ENCODE data around the gene PRDM16.

The PRDM16 gene

GRCh38 chr1:3295846-3296245, 226.8 kb downstream of the PRDM16 start:
- H3K4me3 Mint-ChIP-seq: no peak overlapping the region
- no peak overlapping the region for H3K27ac Mint-ChIP-seq
- no peaks in the 10 kb centered on the region for H3K27me3 Mint-ChIP-seq
- no peaks in the 10 kb centered on the region for H3K9me3 Mint-ChIP-seq
- no peaks in the 10 kb centered on the region for H3K36me3 Mint-ChIP-seq (ENCODE audit: low read depth)
- H3K4me1 Mint-ChIP-seq (ENCODE audit: low read depth): no peaks in the 10 kb centered on the region
- intact Hi-C loops (cut with micrococcal nuclease): no loop called here

- Mint-ChIP-seq H3K27me3 (no peaks in the 10 kb centered on the region), H3K9me3 (no peaks in the 10 kb centered on the region), H3K27ac (no peak overlapping the region), H3K4me1 (ENCODE audit: low read depth) (no peaks in the 10 kb centered on the region), H3K4me3 (no peak overlapping the region), H3K36me3 (ENCODE audit: low read depth) (no peaks in the 10 kb centered on the region)
- intact Hi-C loops (cut with micrococcal nuclease): no loop called here
Measured at GRCh38 chr1:3296326-3296725, 227.3 kb downstream of the PRDM16 start.

GRCh38 chr1:3296826-3297225, 227.8 kb downstream of the PRDM16 start:
- Mint-ChIP-seq H3K36me3 (ENCODE audit: low read depth) (no peaks in the 10 kb centered on the region), H3K4me3 (no peak overlapping the region), H3K4me1 (ENCODE audit: low read depth) (no peaks in the 10 kb centered on the region), H3K27ac (no peak overlapping the region), H3K27me3 (no peaks in the 10 kb centered on the region), H3K9me3 (no peaks in the 10 kb centered on the region)
- intact Hi-C loops (cut with micrococcal nuclease): no loop called here

GRCh38 chr1:3297756-3298155, 228.8 kb downstream of the PRDM16 start:
- Mint-ChIP-seq H3K9me3 (no peaks in the 10 kb centered on the region), H3K4me1 (ENCODE audit: low read depth) (no peaks in the 10 kb centered on the region), H3K36me3 (ENCODE audit: low read depth) (no peaks in the 10 kb centered on the region), H3K4me3 (no peak overlapping the region), H3K27me3 (no peaks in the 10 kb centered on the region), H3K27ac (no peak overlapping the region)
- intact Hi-C loops (cut with micrococcal nuclease): no loop called here

GRCh38 chr1:3298197-3298596, 229.2 kb downstream of the PRDM16 start:
- H3K36me3 Mint-ChIP-seq (ENCODE audit: low read depth): no peaks in the 10 kb centered on the region
- no peaks in the 10 kb centered on the region for H3K27me3 Mint-ChIP-seq
- no peak overlapping the region for H3K27ac Mint-ChIP-seq
- H3K9me3 Mint-ChIP-seq: no peaks in the 10 kb centered on the region
- intact Hi-C loops (cut with micrococcal nuclease): no loop called here
- no peak overlapping the region for H3K4me3 Mint-ChIP-seq
- H3K4me1 Mint-ChIP-seq (ENCODE audit: low read depth): no peaks in the 10 kb centered on the region

GRCh38 chr1:3304246-3304645, 235.2 kb downstream of the PRDM16 start:
- no peaks in the 10 kb centered on the region for H3K9me3 Mint-ChIP-seq
- H3K4me1 Mint-ChIP-seq (ENCODE audit: low read depth): peaks cover 9% of the 10 kb centered on the region
- no peak overlapping the region for H3K4me3 Mint-ChIP-seq
- intact Hi-C loops (cut with micrococcal nuclease): no loop called here
- no peak overlapping the region for H3K27ac Mint-ChIP-seq
- no peaks in the 10 kb centered on the region for H3K36me3 Mint-ChIP-seq (ENCODE audit: low read depth)
- no peaks in the 10 kb centered on the region for H3K27me3 Mint-ChIP-seq

- intact Hi-C loops (cut with micrococcal nuclease): no loop called here
- Mint-ChIP-seq H3K4me1 (ENCODE audit: low read depth) (peaks cover 9% of the 10 kb centered on the region), H3K36me3 (ENCODE audit: low read depth) (no peaks in the 10 kb centered on the region), H3K4me3 (no peak overlapping the region), H3K27me3 (no peaks in the 10 kb centered on the region), H3K9me3 (no peaks in the 10 kb centered on the region), H3K27ac (no peak overlapping the region)
Measured at GRCh38 chr1:3304692-3305091, 235.7 kb downstream of the PRDM16 start.

- H3K36me3 Mint-ChIP-seq (ENCODE audit: low read depth): no peaks in the 10 kb centered on the region
- H3K27ac Mint-ChIP-seq: no peak overlapping the region
- no peaks in the 10 kb centered on the region for H3K9me3 Mint-ChIP-seq
- no peak overlapping the region for H3K4me3 Mint-ChIP-seq
- peaks cover 9% of the 10 kb centered on the region for H3K4me1 Mint-ChIP-seq (ENCODE audit: low read depth)
- no peaks in the 10 kb centered on the region for H3K27me3 Mint-ChIP-seq
- intact Hi-C loops (cut with micrococcal nuclease): no loop called here
Measured at GRCh38 chr1:3305156-3305555, 236.2 kb downstream of the PRDM16 start.

GRCh38 chr1:3306583-3307291, 237.7 kb downstream of the PRDM16 start:
- Mint-ChIP-seq H3K36me3 (ENCODE audit: low read depth) (no peaks in the 10 kb centered on the region), H3K27ac (no peak overlapping the region), H3K9me3 (no peaks in the 10 kb centered on the region), H3K27me3 (no peaks in the 10 kb centered on the region), H3K4me1 (ENCODE audit: low read depth) (peaks cover 9% of the 10 kb centered on the region), H3K4me3 (no peak overlapping the region)
- intact Hi-C loops (cut with micrococcal nuclease): no loop called here

- no peaks in the 10 kb centered on the region for H3K36me3 Mint-ChIP-seq (ENCODE audit: low read depth)
- H3K4me3 Mint-ChIP-seq: no peak overlapping the region
- intact Hi-C loops (cut with micrococcal nuclease): no loop called here
Measured at GRCh38 chr1:3307359-3307758, 238.4 kb downstream of the PRDM16 start.

GRCh38 chr1:3308053-3308452, 239.1 kb downstream of the PRDM16 start:
- H3K4me3 Mint-ChIP-seq: no peak overlapping the region
- no peaks in the 10 kb centered on the region for H3K9me3 Mint-ChIP-seq
- H3K4me1 Mint-ChIP-seq (ENCODE audit: low read depth): peaks cover 15% of the 10 kb centered on the region
- peaks cover 9% of the 10 kb centered on the region for H3K27me3 Mint-ChIP-seq
- intact Hi-C loops (cut with micrococcal nuclease): no loop called here
- no peaks in the 10 kb centered on the region for H3K36me3 Mint-ChIP-seq (ENCODE audit: low read depth)
- no peak overlapping the region for H3K27ac Mint-ChIP-seq

More at GRCh38 chr1:3307359-3307758, 238.4 kb downstream of the PRDM16 start:
- Mint-ChIP-seq H3K27me3 (peaks cover 2% of the 10 kb centered on the region), H3K4me1 (ENCODE audit: low read depth) (peaks cover 9% of the 10 kb centered on the region), H3K9me3 (no peaks in the 10 kb centered on the region), H3K27ac (no peak overlapping the region)

GRCh38 chr1:3310718-3311400, 241.9 kb downstream of the PRDM16 start:
- Mint-ChIP-seq H3K4me3 (no peak overlapping the region), H3K9me3 (no peaks in the 10 kb centered on the region), H3K36me3 (ENCODE audit: low read depth) (no peaks in the 10 kb centered on the region), H3K27ac (no peak overlapping the region), H3K27me3 (peaks cover 31% of the 10 kb centered on the region), H3K4me1 (ENCODE audit: low read depth) (peaks cover 22% of the 10 kb centered on the region)
- intact Hi-C loops (cut with micrococcal nuclease): no loop called here

GRCh38 chr1:3311711-3312110, 242.7 kb downstream of the PRDM16 start:
- intact Hi-C loops (cut with micrococcal nuclease): no loop called here
- H3K4me1 Mint-ChIP-seq (ENCODE audit: low read depth): peaks cover 25% of the 10 kb centered on the region
- H3K27me3 Mint-ChIP-seq: peaks cover 31% of the 10 kb centered on the region
- H3K27ac Mint-ChIP-seq: no peak overlapping the region
- H3K4me3 Mint-ChIP-seq: no peak overlapping the region
- peaks cover 7% of the 10 kb centered on the region for H3K9me3 Mint-ChIP-seq
- H3K36me3 Mint-ChIP-seq (ENCODE audit: low read depth): no peaks in the 10 kb centered on the region

GRCh38 chr1:3312310-3312897, 243.4 kb downstream of the PRDM16 start:
- Mint-ChIP-seq H3K36me3 (ENCODE audit: low read depth) (no peaks in the 10 kb centered on the region), H3K27ac (no peak overlapping the region), H3K27me3 (peaks cover 31% of the 10 kb centered on the region), H3K9me3 (peaks cover 11% of the 10 kb centered on the region), H3K4me1 (ENCODE audit: low read depth) (peaks cover 21% of the 10 kb centered on the region), H3K4me3 (no peak overlapping the region)
- intact Hi-C loops (cut with micrococcal nuclease): no loop called here

Data from dendritic cell treated with granulocyte-macrophage colony-stimulating factor and Interleukin-4, amounts not matched to agents 40 ng/mL and 50 ng/mL, for 4 days (primary cell).